Astrocyte (in vitro differentiated cells and primary cell): ENCODE measurements around the gene FHIT. TPM values are rescaled to one million over a fixed set of nuclear protein-coding genes. Genes with fewer than 3 reads are reported as not detected.

Experiments
- DNase-seq: peaks from one replicate; pipeline ENCODE4 v3.0.0-alpha.2; 2010; ENCODE audit warnings: low read depth
- FAIRE-seq: peaks from 2 replicates; lab custom pipeline; 2011; peaks lifted over from hg19 to GRCh38; lab: Jason Lieb, UNC
- H2AFZ ChIP-seq: 2 replicates; pipeline ENCODE4 v1.6.0; 2012; ENCODE audit warnings: low read depth, low read length, inconsistent platforms
- H3K27ac ChIP-seq: 2 replicates; pipeline ENCODE4 v1.5.1; 2011; ENCODE audit warnings: low read depth, low read length, inconsistent platforms
- H3K27me3 ChIP-seq: 2 replicates; pipeline ENCODE4 v1.6.0; 2011; ENCODE audit warnings: low read length, inconsistent platforms; ENCODE audit not compliant: insufficient read depth
- H3K36me3 ChIP-seq: 2 replicates; pipeline ENCODE4 v1.5.1; 2011; ENCODE audit warnings: low read length, inconsistent platforms; ENCODE audit not compliant: insufficient read depth
- H3K4me1 ChIP-seq: 2 replicates; pipeline ENCODE4 v1.5.1; 2011; ENCODE audit warnings: low read length, inconsistent platforms; ENCODE audit not compliant: insufficient read depth
- H3K4me2 ChIP-seq: 2 replicates; pipeline ENCODE4 v1.6.0; 2012; ENCODE audit warnings: low read length, inconsistent platforms
- H3K4me3 ChIP-seq: 2 replicates; pipeline ENCODE4 v1.5.1; 2011; ENCODE audit warnings: low read depth, mild to moderate bottlenecking, low read length, inconsistent platforms; ENCODE audit not compliant: insufficient read depth
- H3K79me2 ChIP-seq: 2 replicates; pipeline ENCODE4 v1.6.0; 2012; ENCODE audit warnings: mild to moderate bottlenecking, low read length, inconsistent platforms; ENCODE audit not compliant: insufficient read depth
- H3K9ac ChIP-seq: 2 replicates; pipeline ENCODE4 v1.6.0; 2012; ENCODE audit warnings: mild to moderate bottlenecking, low read length, inconsistent platforms
- H3K9me3 ChIP-seq: 2 replicates; pipeline ENCODE4 v1.5.1; 2012; ENCODE audit warnings: low read depth, mild to moderate bottlenecking, low read length, inconsistent platforms; ENCODE audit not compliant: insufficient read depth
- H4K20me1 ChIP-seq: 2 replicates; pipeline ENCODE4 v1.6.0; 2012; ENCODE audit warnings: low read length, inconsistent platforms; ENCODE audit not compliant: insufficient read depth
- H3K27ac Mint-ChIP-seq: one replicate; pipeline ENCODE4 v1.8.0; 2021; ENCODE audit warnings: mild to moderate bottlenecking, mixed read lengths; ENCODE audit not compliant: unreplicated experiment
- H3K27me3 Mint-ChIP-seq: one replicate; pipeline ENCODE4 v1.8.0; 2021; ENCODE audit warnings: low read depth, mixed read lengths; ENCODE audit not compliant: unreplicated experiment
- H3K36me3 Mint-ChIP-seq: one replicate; pipeline ENCODE4 v1.8.0; 2021; ENCODE audit warnings: low read depth, mixed read lengths; ENCODE audit not compliant: unreplicated experiment
- H3K4me1 Mint-ChIP-seq: one replicate; pipeline ENCODE4 v1.8.0; 2021; ENCODE audit warnings: low read depth, mixed read lengths; ENCODE audit not compliant: unreplicated experiment
- H3K4me3 Mint-ChIP-seq: one replicate; pipeline ENCODE4 v1.8.0; 2021; ENCODE audit warnings: mild to moderate bottlenecking, moderate library complexity, mixed read lengths; ENCODE audit not compliant: unreplicated experiment
- H3K9me3 Mint-ChIP-seq: one replicate; pipeline ENCODE4 v1.8.0; 2021; ENCODE audit warnings: mild to moderate bottlenecking, mixed read lengths; ENCODE audit not compliant: unreplicated experiment
- EZH2 ChIP-seq: IDR thresholded peaks from 2 replicates; pipeline ENCODE4 v1.6.1; 2012; ENCODE audit warnings: mild to moderate bottlenecking, low read length, inconsistent platforms; ENCODE audit not compliant: insufficient read depth
- total RNA-seq: library from RNA; stranded (reverse); gene quantifications from 2 replicates; pipeline ENCODE4 v1.2.1, GENCODE V29; 2021
- TF ChIP-seq, protein P1 (sequence below): IDR thresholded peaks from 2 replicates; pipeline ENCODE4 v1.5.1; 2011; ENCODE audit warnings: low read depth, mild to moderate bottlenecking, inconsistent platforms, low read length, moderate library complexity; ENCODE audit not compliant: insufficient read depth

FHIT gene
- total RNA-seq, 1 donor from 2014 or later: 6.7 TPM

- no peaks in the 10 kb centered on the region for H3K27me3 ChIP-seq
- no peaks in the 10 kb centered on the region for H3K79me2 ChIP-seq
- Mint-ChIP-seq H3K9me3 (no peaks in the 10 kb centered on the region), H3K27me3 (peaks cover 3% of the 10 kb centered on the region), H3K4me3 (no peak overlapping the region), H3K27ac (no peak overlapping the region), H3K4me1 (no peaks in the 10 kb centered on the region), H3K36me3 (no peaks in the 10 kb centered on the region)
- no peak overlapping the region for H3K9ac ChIP-seq
- no peak overlapping the region for H3K4me3 ChIP-seq
- no peaks in the 10 kb centered on the region for H3K4me1 ChIP-seq
- no peak for DNase-seq
- H3K9me3 ChIP-seq: no peaks in the 10 kb centered on the region
- H3K36me3 ChIP-seq: no peaks in the 10 kb centered on the region
- H3K4me2 ChIP-seq: no peak overlapping the region
- TF ChIP-seq EZH2: no peak
- TF ChIP-seq, protein P1, sequence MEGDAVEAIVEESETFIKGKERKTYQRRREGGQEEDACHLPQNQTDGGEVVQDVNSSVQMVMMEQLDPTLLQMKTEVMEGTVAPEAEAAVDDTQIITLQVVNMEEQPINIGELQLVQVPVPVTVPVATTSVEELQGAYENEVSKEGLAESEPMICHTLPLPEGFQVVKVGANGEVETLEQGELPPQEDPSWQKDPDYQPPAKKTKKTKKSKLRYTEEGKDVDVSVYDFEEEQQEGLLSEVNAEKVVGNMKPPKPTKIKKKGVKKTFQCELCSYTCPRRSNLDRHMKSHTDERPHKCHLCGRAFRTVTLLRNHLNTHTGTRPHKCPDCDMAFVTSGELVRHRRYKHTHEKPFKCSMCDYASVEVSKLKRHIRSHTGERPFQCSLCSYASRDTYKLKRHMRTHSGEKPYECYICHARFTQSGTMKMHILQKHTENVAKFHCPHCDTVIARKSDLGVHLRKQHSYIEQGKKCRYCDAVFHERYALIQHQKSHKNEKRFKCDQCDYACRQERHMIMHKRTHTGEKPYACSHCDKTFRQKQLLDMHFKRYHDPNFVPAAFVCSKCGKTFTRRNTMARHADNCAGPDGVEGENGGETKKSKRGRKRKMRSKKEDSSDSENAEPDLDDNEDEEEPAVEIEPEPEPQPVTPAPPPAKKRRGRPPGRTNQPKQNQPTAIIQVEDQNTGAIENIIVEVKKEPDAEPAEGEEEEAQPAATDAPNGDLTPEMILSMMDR: no peak
- no peak overlapping the region for H2AFZ ChIP-seq
- H4K20me1 ChIP-seq: no peaks in the 10 kb centered on the region
- H3K27ac ChIP-seq: no peak overlapping the region
- FAIRE-seq: no peak
These were observed 895.4 kb downstream of the FHIT start for GRCh38 chr3:60355825-60356224.

GRCh38 chr3:60351481-60351880 is 899.8 kb downstream of the FHIT start:
- Mint-ChIP-seq H3K4me3 (no peak overlapping the region), H3K27me3 (peaks cover 3% of the 10 kb centered on the region), H3K27ac (no peak overlapping the region), H3K36me3 (no peaks in the 10 kb centered on the region), H3K9me3 (no peaks in the 10 kb centered on the region), H3K4me1 (no peaks in the 10 kb centered on the region)
- Histone ChIP-seq H3K4me1 (no peaks in the 10 kb centered on the region), H3K27ac (no peak overlapping the region), H3K4me3 (no peak overlapping the region), H2AFZ (no peak overlapping the region), H3K27me3 (no peaks in the 10 kb centered on the region), H3K36me3 (no peaks in the 10 kb centered on the region), H3K9ac (no peak overlapping the region), H4K20me1 (no peaks in the 10 kb centered on the region), H3K9me3 (no peaks in the 10 kb centered on the region), H3K4me2 (no peak overlapping the region), H3K79me2 (no peaks in the 10 kb centered on the region)
- FAIRE-seq (no peak), DNase-seq (no peak)
- TF ChIP-seq, protein P1: no peak
- TF ChIP-seq EZH2: no peak

DNA sequence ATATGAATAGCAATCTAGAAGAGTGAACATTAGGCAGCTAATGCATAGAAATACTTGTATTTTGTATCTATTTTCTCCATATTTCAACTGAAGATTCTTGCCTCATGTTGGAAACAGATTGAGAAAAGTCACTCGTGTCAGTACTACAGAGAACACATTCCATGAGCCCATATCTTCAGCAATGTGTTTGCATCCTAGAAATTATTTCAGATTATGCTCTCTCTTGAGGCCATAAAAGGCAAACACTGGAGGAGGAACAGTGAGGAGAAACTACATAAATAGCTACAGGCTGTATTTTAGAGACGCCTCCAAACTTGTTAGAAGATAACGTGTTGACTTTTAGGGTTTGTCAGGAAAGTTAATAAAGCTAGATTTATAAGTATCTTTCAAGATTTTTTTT is 906.9 kb downstream of the FHIT start:
- no peak for FAIRE-seq
- Histone ChIP-seq H3K36me3 (no peaks in the 10 kb centered on the region), H3K27me3 (no peaks in the 10 kb centered on the region), H3K27ac (no peak overlapping the region), H3K9ac (no peak overlapping the region), H3K4me2 (no peak overlapping the region), H4K20me1 (no peaks in the 10 kb centered on the region), H3K4me1 (no peaks in the 10 kb centered on the region), H2AFZ (no peak overlapping the region), H3K4me3 (no peak overlapping the region), H3K9me3 (no peaks in the 10 kb centered on the region), H3K79me2 (no peaks in the 10 kb centered on the region)
- no peaks in the 10 kb centered on the region for H3K9me3 Mint-ChIP-seq
- no peak overlapping the region for H3K4me3 Mint-ChIP-seq
- DNase-seq: no peak
- H3K27me3 Mint-ChIP-seq: no peaks in the 10 kb centered on the region
- no peak for TF ChIP-seq EZH2
- TF ChIP-seq, protein P1: no peak
- no peak overlapping the region for H3K27ac Mint-ChIP-seq
- no peaks in the 10 kb centered on the region for H3K4me1 Mint-ChIP-seq
- H3K36me3 Mint-ChIP-seq: no peaks in the 10 kb centered on the region
